Body of pancreas (tissue), 4 donors: ENCODE measurements around the gene CERK.

Experiments used
- CTCF ChIP-seq, 7 experiments: fragments of 450-650 bp in 4 of 7; fragments of 200-600 bp in 3 of 7; sonication (generic) in 3 of 7; IDR thresholded peaks; one replicate each; pipeline ENCODE4 v1.5.1; 2016 to 2019; ENCODE audit warnings: antibody characterized with exemption in 7 of 7
- POLR2A ChIP-seq, 3 donors: fragments of 450-650 bp; IDR thresholded peaks; one replicate each; pipeline ENCODE4 v1.6.1; 2016; ENCODE audit warnings: antibody characterized with exemption in 3 of 3, mild to moderate bottlenecking in 2 of 3

- TF ChIP-seq CTCF (IDR thresholded peaks at IDR 0.05) (no peak), POLR2A (IDR thresholded peaks at IDR 0.05) (no peak)
Observed at GRCh38 chr22:46723882-46724281, 14.2 kb downstream of the CERK start.
